ENCODE measurements around the gene SSNA1.

The SSNA1 gene

GRCh38 chr9:137222190-137223077 is 34.0 kb downstream of the SSNA1 start, which contains the start of gene RNF208:
Gene RNF208, minus strand, starts transcription at chr9:137222240. Its CDS starts 1,028 bp downstream, at chr9:137221212.
- no peak for DNase-seq

GRCh38 chr9:137223078-137223970 is 34.8 kb downstream of the SSNA1 start:
- peak; percentile 95 to 99 (median 97) for DNase-seq

- DNase-seq, result no peak
Measured at GRCh38 chr9:137224830-137225694, 36.6 kb downstream of the SSNA1 start, which contains the start of gene CYSRT1. Gene CYSRT1, plus strand, starts transcription at chr9:137225174. Its CDS starts 448 bp downstream, at chr9:137225622.

GRCh38 chr9:137225699-137226331 is 37.3 kb downstream of the SSNA1 start:
- no peak for DNase-seq

- no peak for DNase-seq
Measured at GRCh38 chr9:137226338-137227053, 38.0 kb downstream of the SSNA1 start.

GRCh38 chr9:137227054-137227852 is 38.8 kb downstream of the SSNA1 start, which contains the start of gene RNF224:
Gene RNF224, plus strand, starts transcription at chr9:137227502. Its CDS starts 834 bp downstream, at chr9:137228336.
- DNase-seq, result peak; percentile 55 to 78 (median 75)

GRCh38 chr9:137227853-137228505 is 39.5 kb downstream of the SSNA1 start:
- no peak for DNase-seq

GRCh38 chr9:137228506-137228967 is 40.1 kb downstream of the SSNA1 start:
- DNase-seq, result no peak

GRCh38 chr9:137228968-137229896 is 40.8 kb downstream of the SSNA1 start:
- no peak for DNase-seq

GRCh38 chr9:137229903-137230704 is 41.6 kb downstream of the SSNA1 start:
- no peak for DNase-seq

- no peak for DNase-seq
Measured at GRCh38 chr9:137230705-137231371, 42.4 kb downstream of the SSNA1 start, which contains the start of gene SLC34A3. Gene SLC34A3, plus strand, starts transcription at chr9:137230901. Its CDS starts 802 bp downstream, at chr9:137231703.

GRCh38 chr9:137231372-137232039 is 43.0 kb downstream of the SSNA1 start:
- no peak for DNase-seq

GRCh38 chr9:137232101-137232500 is 43.6 kb downstream of the SSNA1 start:
- no peak for DNase-seq

- no peak for DNase-seq
Measured at GRCh38 chr9:137232510-137232909, 44.0 kb downstream of the SSNA1 start.

- no peak for DNase-seq
Measured at GRCh38 chr9:137233143-137233980, 44.9 kb downstream of the SSNA1 start.

Measured in T-helper 1 cell (primary cell).